Cardiac fibroblast (primary cell): Measurements from ENCODE around the gene DROSHA.

ENCODE experiments used
- DNase-seq, 2 donors: peaks; one replicate each; pipeline versions ENCODE4 v3.0.0 to v3.0.0-alpha.2; 2010; ENCODE audit warnings: low read depth in 2 of 2
- H3K4me3 ChIP-seq, 2 donors: replicated peaks in 1 of 2; 1 replicate in 1 of 2; 2 replicates in 1 of 2; pipeline ENCODE4 v1.5.1; 2011; ENCODE audit warnings: low read depth in 2 of 2, low read length in 2 of 2, mild to moderate bottlenecking in 2 of 2, moderate library complexity in 1 of 2
- CTCF ChIP-seq: IDR thresholded peaks from one replicate; pipeline ENCODE4 v1.5.1; 2011; ENCODE audit warnings: low read depth, mild to moderate bottlenecking, low read length, inconsistent platforms

The DROSHA gene

GRCh38 chr5:31469466-31469865 lies 62.4 kb downstream of the DROSHA start:
- H3K4me3 ChIP-seq, result no peak overlapping the region
- no peak for TF ChIP-seq CTCF
- no peak for DNase-seq

- no peak for DNase-seq
- no peak for TF ChIP-seq CTCF
- H3K4me3 ChIP-seq, result no peak overlapping the region
Measured at GRCh38 chr5:31465291-31465690, 66.6 kb downstream of the DROSHA start.

- TF ChIP-seq CTCF, result no peak
- H3K4me3 ChIP-seq, result no peak overlapping the region
- peak; percentile 3 to 52 for DNase-seq
Measured at GRCh38 chr5:31464081-31464480, 67.8 kb downstream of the DROSHA start.

GRCh38 chr5:31463351-31463750 lies 68.5 kb downstream of the DROSHA start:
- DNase-seq, result peak; percentile 45 to 63

GRCh38 chr5:31459594-31459993 lies 72.3 kb downstream of the DROSHA start:
- no peak for DNase-seq
- H3K4me3 ChIP-seq, result no peak overlapping the region
- no peak for TF ChIP-seq CTCF

More at GRCh38 chr5:31463351-31463750, 68.5 kb downstream of the DROSHA start:
- no peak overlapping the region for H3K4me3 ChIP-seq
- no peak for TF ChIP-seq CTCF

- TF ChIP-seq CTCF, result no peak
- H3K4me3 ChIP-seq, result no peak overlapping the region
- no peak for DNase-seq
Measured at GRCh38 chr5:31455172-31455571, 76.7 kb downstream of the DROSHA start.

- TF ChIP-seq CTCF, result no peak
- no peak overlapping the region for H3K4me3 ChIP-seq
- no peak for DNase-seq
Measured at GRCh38 chr5:31453522-31453921, 78.4 kb downstream of the DROSHA start.
